Vagina (tissue), 2 donors: ENCODE data around the gene HGD.

Experiments used
- CTCF ChIP-seq, 3 experiments: fragments of 450-650 bp in 2 of 3; fragments of 200-600 bp in 1 of 3; sonication (generic) in 1 of 3; IDR thresholded peaks; one replicate each; pipeline ENCODE4 v1.5.1; 2017 to 2019; ENCODE audit warnings: antibody characterized with exemption in 3 of 3, mild to moderate bottlenecking in 2 of 3, moderate library complexity in 2 of 3
- POLR2A ChIP-seq, 2 donors: fragments of 450-650 bp; IDR thresholded peaks; one replicate each; pipeline ENCODE4 v1.6.1; 2017; ENCODE audit warnings: antibody characterized with exemption in 2 of 2, mild to moderate bottlenecking in 2 of 2, moderate library complexity in 2 of 2
- POLR2AphosphoS5 ChIP-seq, 2 donors: sonication (generic); formaldehyde crosslinking; IDR thresholded peaks; one replicate each; pipeline ENCODE4 v1.9.0; 2017; ENCODE audit warnings: antibody characterized with exemption in 2 of 2, mild to moderate bottlenecking in 2 of 2, low read depth in 1 of 2; ENCODE audit not compliant: insufficient read depth in 1 of 2

DNA sequence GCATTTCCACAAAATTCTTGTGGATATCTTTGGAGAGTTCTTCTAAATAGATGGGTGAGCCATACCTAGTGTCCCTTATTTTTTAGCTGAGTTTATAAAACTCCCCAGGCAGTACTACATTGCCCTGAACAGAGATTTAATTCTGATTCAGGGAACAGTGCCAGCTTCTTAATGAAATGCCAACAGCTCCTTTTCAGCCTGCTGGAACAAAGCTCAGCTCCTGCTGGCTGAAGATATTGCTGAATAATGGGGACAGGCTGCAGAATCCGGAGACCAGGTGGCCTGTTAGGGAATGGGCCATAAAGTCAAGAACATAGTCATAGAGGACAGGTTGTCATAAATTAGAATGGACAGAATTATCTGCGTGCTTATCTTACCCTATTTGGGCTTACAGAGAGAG lies 8.9 kb downstream of the HGD start:
- no peak for TF ChIP-seq CTCF (IDR thresholded peaks at IDR 0.05)
- no peak for TF ChIP-seq POLR2AphosphoS5 (IDR thresholded peaks at IDR 0.05; ENCODE audit: insufficient read depth in 1 of 2, low read depth in 1 of 2)
- no peak for TF ChIP-seq POLR2A (IDR thresholded peaks at IDR 0.05)
